SK-N-SH (cell line): ENCODE data around the gene SLCO4A1. TPM values are rescaled to one million over a fixed set of nuclear protein-coding genes. Genes with fewer than 3 reads are reported as not detected.

ENCODE experiments used
- CTCF ChIA-PET: fragments of 300-600, 350-600 bp; formaldehyde crosslinking; extraction: SDS; loops from one replicate; lab custom pipeline; 2021; lab: Yijun Ruan, JAX
- POLR2A ChIA-PET: fragments of 350-600 bp; sonication (Branson Sonifier 250); formaldehyde crosslinking; extraction: SDS; loops from one replicate; lab custom pipeline; 2020; ENCODE audit warnings: antibody characterized with exemption, inconsistent platforms; lab: Yijun Ruan, JAX
- DNase-seq: peaks from one replicate; pipeline ENCODE4 v3.0.0; 2012
- H2AFZ ChIP-seq: fragments of 200-600 bp; sonication (generic); 2 replicates; pipeline ENCODE4 v1.8.1; 2016; ENCODE audit warnings: antibody characterized with exemption, mild to moderate bottlenecking, low read depth
- H3F3A ChIP-seq: fragments of 200-600 bp; sonication (generic); replicated peaks from 2 replicates; pipeline ENCODE3; 2016; ENCODE audit warnings: antibody characterized with exemption, mild to moderate bottlenecking; ENCODE audit not compliant: insufficient read depth
- H3K27ac ChIP-seq, 2 experiments: fragments of 200-500 bp in 1 of 2; fragments of 200-600 bp in 1 of 2; sonication (Bioruptor generic) in 1 of 2; sonication (generic), shearing (Covaris generic) in 1 of 2; 2 replicates each; pipeline versions ENCODE4 v1.5.1 to v1.6.1; 2014 to 2016; ENCODE audit warnings: low read depth in 2 of 2, inconsistent platforms in 1 of 2, low read length in 1 of 2, mild to moderate bottlenecking in 1 of 2, mixed read lengths in 1 of 2
- H3K27me3 ChIP-seq: fragments of 200-600 bp; sonication (generic), shearing (Covaris generic); 2 replicates; pipeline ENCODE4 v1.6.1; 2016; ENCODE audit warnings: mixed run types; ENCODE audit not compliant: insufficient read depth
- H3K36me3 ChIP-seq, 2 experiments: fragments of 200-500 bp in 1 of 2; fragments of 200-600 bp in 1 of 2; sonication (Bioruptor generic) in 1 of 2; sonication (generic) in 1 of 2; replicated peaks in 1 of 2; 2 replicates each; pipeline versions ENCODE3 to v1.5.1; 2014 to 2016; ENCODE audit warnings: low read length in 1 of 2, mild to moderate bottlenecking in 1 of 2; ENCODE audit not compliant: insufficient read depth in 2 of 2, control insufficient read depth in 1 of 2
- H3K4me1 ChIP-seq, 2 experiments: fragments of 200-500 bp in 1 of 2; fragments of 200-600 bp in 1 of 2; sonication (Bioruptor generic) in 1 of 2; sonication (generic), shearing (Covaris generic) in 1 of 2; 2 replicates each; pipeline versions ENCODE4 v1.5.1 to v1.6.1; 2014 to 2016; ENCODE audit warnings: low read depth in 1 of 2, low read length in 1 of 2, mixed run types in 1 of 2; ENCODE audit not compliant: insufficient read depth in 2 of 2, control insufficient read depth in 1 of 2
- H3K4me2 ChIP-seq: fragments of 200-600 bp; sonication (generic), shearing (Covaris generic); 2 replicates; pipeline ENCODE4 v1.6.1; 2017; ENCODE audit warnings: mixed run types
- H3K4me3 ChIP-seq, 2 experiments: fragments of 200-500 bp in 1 of 2; fragments of 200-600 bp in 1 of 2; sonication (Bioruptor generic) in 1 of 2; sonication (generic), shearing (Covaris generic) in 1 of 2; 2 replicates each; pipeline versions ENCODE4 v1.5.1 to v1.8.1; 2014 to 2016; ENCODE audit warnings: low read depth in 2 of 2, inconsistent platforms in 1 of 2, low read length in 1 of 2, mild to moderate bottlenecking in 1 of 2, mixed read lengths in 1 of 2, moderate library complexity in 1 of 2
- H3K79me2 ChIP-seq: fragments of 200-600 bp; sonication (generic); 2 replicates; pipeline ENCODE4 v1.8.1; 2017; ENCODE audit warnings: mild to moderate bottlenecking; ENCODE audit not compliant: insufficient read depth
- H3K9ac ChIP-seq: fragments of 200-600 bp; sonication (generic); 2 replicates; pipeline ENCODE4 v1.6.1; 2017; ENCODE audit warnings: mixed run types
- H3K9me2 ChIP-seq: fragments of 200-600 bp; sonication (generic); 2 replicates; pipeline ENCODE4 v1.6.1; 2017; ENCODE audit warnings: mixed run types
- H3K9me3 ChIP-seq: fragments of 200-600 bp; sonication (generic); 2 replicates; pipeline ENCODE4 v1.6.1; 2017; ENCODE audit warnings: mixed run types, mild to moderate bottlenecking, moderate library complexity
- H4K20me1 ChIP-seq: fragments of 200-600 bp; sonication (generic); 2 replicates; pipeline ENCODE4 v1.6.1; 2017; ENCODE audit warnings: mild to moderate bottlenecking, mixed run types; ENCODE audit not compliant: insufficient read depth
- CHD2 ChIP-seq: fragments of 150-350 bp; IDR thresholded peaks from 2 replicates; pipeline ENCODE4 v1.6.1; 2018; ENCODE audit warnings: low read length; ENCODE audit not compliant: partially characterized antibody
- EP300 ChIP-seq, 2 experiments: IDR thresholded peaks; 2 replicates each; pipeline versions ENCODE4 v1.4.0 to v1.6.1; 2012; ENCODE audit warnings: borderline replicate concordance in 1 of 2, low read depth in 1 of 2, low read length in 1 of 2
- FOSL2 ChIP-seq: IDR thresholded peaks from 2 replicates; pipeline ENCODE4 v1.4.0; 2012; ENCODE audit warnings: low read depth, mild to moderate bottlenecking, moderate library complexity, borderline replicate concordance
- FOXJ3 ChIP-seq: sonication (generic); formaldehyde crosslinking; IDR thresholded peaks from 2 replicates; pipeline ENCODE4 v1.5.1; 2020; ENCODE audit warnings: mild to moderate bottlenecking, missing genetic modification reagents
- GATA2 ChIP-seq: sonication (generic); formaldehyde crosslinking; IDR thresholded peaks from 2 replicates; pipeline ENCODE4 v1.5.0; 2020; ENCODE audit warnings: mild to moderate bottlenecking, missing genetic modification reagents
- MAX ChIP-seq: IDR thresholded peaks from 2 replicates; pipeline ENCODE4 v1.4.0; 2012; ENCODE audit warnings: low read depth
- MXI1 ChIP-seq: IDR thresholded peaks from 2 replicates; pipeline ENCODE4 v1.6.1; 2012; ENCODE audit warnings: mild to moderate bottlenecking, low read depth, low read length, improper control_type of control experiment
- POLR2AphosphoS5 ChIP-seq: IDR thresholded peaks from 2 replicates; pipeline ENCODE4 v1.6.1; 2012; ENCODE audit warnings: low read depth, low read length
- RFX5 ChIP-seq: IDR thresholded peaks from 2 replicates; pipeline ENCODE4 v1.6.1; 2012; ENCODE audit warnings: mild to moderate bottlenecking, improper control_type of control experiment, low read length
- RXRA ChIP-seq: IDR thresholded peaks from 2 replicates; pipeline ENCODE4 v1.4.0; 2012; ENCODE audit warnings: low read depth, mild to moderate bottlenecking, borderline replicate concordance
- SIN3A ChIP-seq: IDR thresholded peaks from 2 replicates; pipeline ENCODE4 v1.6.1; 2012; ENCODE audit warnings: low read depth, mild to moderate bottlenecking, low read length, moderate library complexity, borderline replicate concordance
- SMC3 ChIP-seq: IDR thresholded peaks from 2 replicates; pipeline ENCODE4 v1.6.1; 2012; ENCODE audit warnings: low read depth, low read length, improper control_type of control experiment
- TAF1 ChIP-seq: IDR thresholded peaks from 2 replicates; pipeline ENCODE4 v1.6.1; 2012; ENCODE audit warnings: low read depth, mild to moderate bottlenecking, low read length, moderate library complexity, borderline replicate concordance
- TCF12 ChIP-seq: IDR thresholded peaks from 2 replicates; pipeline ENCODE4 v1.4.0; 2012
- TEAD4 ChIP-seq: IDR thresholded peaks from 2 replicates; pipeline ENCODE4 v1.4.0; 2012; ENCODE audit warnings: mild to moderate bottlenecking, borderline replicate concordance; ENCODE audit not compliant: insufficient read depth
- USF2 ChIP-seq: fragments of 150-350 bp; IDR thresholded peaks from 2 replicates; pipeline ENCODE4 v1.6.1; 2017; ENCODE audit warnings: antibody characterized with exemption, low read length, low read depth, borderline replicate concordance
- ZBTB33 ChIP-seq: IDR thresholded peaks from 2 replicates; pipeline ENCODE4 v1.4.0; 2012; ENCODE audit warnings: low read depth, borderline replicate concordance
- WGBS: methylation state at CpG from one replicate; pipeline ENCODE4 v1.1.6; 2017; ENCODE audit warnings: low lambda C conversion rate; 5-methylcytosine and 5-hydroxymethylcytosine counted together
- polyA plus RNA-seq, 3 experiments: library from polyadenylated mRNA; depleted of rRNA; stranded (reverse); fragments of >200 nt; gene quantifications; 2 replicates each; pipeline ENCODE4 v1.2.3, GENCODE V29; 2012
- TF ChIP-seq, protein P1 (sequence below): IDR thresholded peaks from 2 replicates; pipeline ENCODE4; 2012
- TF ChIP-seq, protein P2 (sequence below): fragments of 150-350 bp; IDR thresholded peaks from 2 replicates; pipeline ENCODE4 v1.6.1; 2016; ENCODE audit warnings: mild to moderate bottlenecking, low read depth, low read length
- TF ChIP-seq, protein P3 (sequence below): IDR thresholded peaks from 2 replicates; pipeline ENCODE4 v1.4.0; 2012; ENCODE audit warnings: low read depth, borderline replicate concordance

SLCO4A1 gene
- polyA plus RNA-seq, 1 of the 3 experiments (the other 2 are of a cell fraction) = 0.33 TPM

GRCh38 chr20:62712606-62713005, 70.3 kb downstream of the SLCO4A1 start:
- no peak overlapping the region for H3K27ac ChIP-seq
- H3K9me3 ChIP-seq = no peaks in the 10 kb centered on the region
- no peak overlapping the region for H3K9ac ChIP-seq
- peaks cover 4% of the 10 kb centered on the region for H3F3A ChIP-seq
- ChIA-PET CTCF (interaction anchor here (1.1 kb wide), 1 partner anchor 79 kb away, joined by 5 read pairs; no protein-coding TSS in a partner anchor), POLR2A (no interaction called here)
- no peak overlapping the region for H3K4me3 ChIP-seq
- no peak for DNase-seq
- no peaks in the 10 kb centered on the region for H3K9me2 ChIP-seq
- WGBS = 66% methylated on average over 4 of the region's 8 CpGs
- H3K4me1 ChIP-seq = peaks cover 0 to 14% of the 10 kb centered on the region in 2 experiments; a peak in 2 of 4 replicates
- no peak overlapping the region for H3K4me2 ChIP-seq
- no peak overlapping the region for H2AFZ ChIP-seq
- TF ChIP-seq MAX (no peak), RFX5 (no peak), GATA2 (CRISPR knock-in tag) (no peak), ZBTB33 (no peak), TAF1 (no peak), FOSL2 (no peak), SMC3 (no peak), SIN3A (no peak), EP300 (IDR thresholded peaks at IDR 0.05; ENCODE audit: borderline replicate concordance in 1 of 2, low read depth in 1 of 2, low read length in 1 of 2) (no peak), TCF12 (no peak), MXI1 (no peak)
- TF ChIP-seq, protein P1, sequence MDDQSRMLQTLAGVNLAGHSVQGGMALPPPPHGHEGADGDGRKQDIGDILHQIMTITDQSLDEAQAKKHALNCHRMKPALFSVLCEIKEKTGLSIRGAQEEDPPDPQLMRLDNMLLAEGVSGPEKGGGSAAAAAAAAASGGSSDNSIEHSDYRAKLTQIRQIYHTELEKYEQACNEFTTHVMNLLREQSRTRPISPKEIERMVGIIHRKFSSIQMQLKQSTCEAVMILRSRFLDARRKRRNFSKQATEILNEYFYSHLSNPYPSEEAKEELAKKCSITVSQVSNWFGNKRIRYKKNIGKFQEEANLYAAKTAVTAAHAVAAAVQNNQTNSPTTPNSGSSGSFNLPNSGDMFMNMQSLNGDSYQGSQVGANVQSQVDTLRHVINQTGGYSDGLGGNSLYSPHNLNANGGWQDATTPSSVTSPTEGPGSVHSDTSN = no peak
- TF ChIP-seq, protein P2, sequence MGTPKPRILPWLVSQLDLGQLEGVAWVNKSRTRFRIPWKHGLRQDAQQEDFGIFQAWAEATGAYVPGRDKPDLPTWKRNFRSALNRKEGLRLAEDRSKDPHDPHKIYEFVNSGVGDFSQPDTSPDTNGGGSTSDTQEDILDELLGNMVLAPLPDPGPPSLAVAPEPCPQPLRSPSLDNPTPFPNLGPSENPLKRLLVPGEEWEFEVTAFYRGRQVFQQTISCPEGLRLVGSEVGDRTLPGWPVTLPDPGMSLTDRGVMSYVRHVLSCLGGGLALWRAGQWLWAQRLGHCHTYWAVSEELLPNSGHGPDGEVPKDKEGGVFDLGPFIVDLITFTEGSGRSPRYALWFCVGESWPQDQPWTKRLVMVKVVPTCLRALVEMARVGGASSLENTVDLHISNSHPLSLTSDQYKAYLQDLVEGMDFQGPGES = no peak
- H3K27me3 ChIP-seq = peaks cover 30% of the 10 kb centered on the region
- no peaks in the 10 kb centered on the region for H4K20me1 ChIP-seq
- no peaks in the 10 kb centered on the region for H3K36me3 ChIP-seq
- H3K79me2 ChIP-seq = no peaks in the 10 kb centered on the region

DNA sequence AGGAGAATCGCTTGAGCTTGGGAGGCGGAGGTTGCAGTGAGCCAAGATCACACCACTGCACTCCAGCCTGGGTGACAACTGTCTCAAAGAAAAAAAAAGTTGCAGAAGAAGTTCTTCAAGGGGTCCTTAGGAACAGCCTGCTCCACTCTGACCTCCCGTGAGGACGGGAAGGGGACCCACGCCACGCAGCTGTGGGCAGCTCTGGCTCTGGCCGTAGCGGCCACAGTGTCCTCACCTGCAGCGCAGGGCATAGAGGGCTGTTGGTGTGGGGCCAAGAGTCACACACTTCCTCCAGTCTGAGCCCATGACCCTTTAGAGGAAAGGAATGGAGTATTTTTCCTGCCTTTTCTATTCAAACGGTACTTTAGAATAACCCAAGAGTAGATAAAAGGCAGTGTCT, 71.7 kb downstream of the SLCO4A1 start:
- Histone ChIP-seq H2AFZ (no peak overlapping the region), H3K27me3 (peaks cover 22% of the 10 kb centered on the region), H3K4me3 (no peak overlapping the region), H3K36me3 (no peaks in the 10 kb centered on the region), H3K9me3 (no peaks in the 10 kb centered on the region), H3K9me2 (no peaks in the 10 kb centered on the region), H3F3A (peaks cover 4% of the 10 kb centered on the region), H4K20me1 (no peaks in the 10 kb centered on the region), H3K79me2 (no peaks in the 10 kb centered on the region), H3K4me1 (peaks cover 0 to 14% of the 10 kb centered on the region in 2 experiments; a peak in 2 of 4 replicates), H3K27ac (no peak overlapping the region), H3K9ac (no peak overlapping the region), H3K4me2 (no peak overlapping the region)
- no peak for DNase-seq
- over 99% methylated on average over 8 of the region's 10 CpGs for WGBS
- CTCF ChIA-PET = interaction anchor here (1.1 to 1.2 kb wide), 2 partner anchors 38 to 51 kb away, joined by 3 read pairs; no protein-coding TSS in a partner anchor
- POLR2A ChIA-PET = no interaction called here
- no peak for TF ChIP-seq RXRA
- TF ChIP-seq CHD2 = no peak
- TF ChIP-seq FOXJ3 (CRISPR knock-in tag) = no peak
- no peak for TF ChIP-seq GATA2 (CRISPR knock-in tag)
- TF ChIP-seq USF2 = no peak
- no peak for TF ChIP-seq POLR2AphosphoS5
- TF ChIP-seq, protein P3, sequence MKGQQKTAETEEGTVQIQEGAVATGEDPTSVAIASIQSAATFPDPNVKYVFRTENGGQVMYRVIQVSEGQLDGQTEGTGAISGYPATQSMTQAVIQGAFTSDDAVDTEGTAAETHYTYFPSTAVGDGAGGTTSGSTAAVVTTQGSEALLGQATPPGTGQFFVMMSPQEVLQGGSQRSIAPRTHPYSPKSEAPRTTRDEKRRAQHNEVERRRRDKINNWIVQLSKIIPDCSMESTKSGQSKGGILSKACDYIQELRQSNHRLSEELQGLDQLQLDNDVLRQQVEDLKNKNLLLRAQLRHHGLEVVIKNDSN = no peak
- TF ChIP-seq TEAD4 = no peak
- no peak for TF ChIP-seq ZBTB33
